Measurements from ENCODE around the gene RBM4B.

The RBM4B gene

DNA sequence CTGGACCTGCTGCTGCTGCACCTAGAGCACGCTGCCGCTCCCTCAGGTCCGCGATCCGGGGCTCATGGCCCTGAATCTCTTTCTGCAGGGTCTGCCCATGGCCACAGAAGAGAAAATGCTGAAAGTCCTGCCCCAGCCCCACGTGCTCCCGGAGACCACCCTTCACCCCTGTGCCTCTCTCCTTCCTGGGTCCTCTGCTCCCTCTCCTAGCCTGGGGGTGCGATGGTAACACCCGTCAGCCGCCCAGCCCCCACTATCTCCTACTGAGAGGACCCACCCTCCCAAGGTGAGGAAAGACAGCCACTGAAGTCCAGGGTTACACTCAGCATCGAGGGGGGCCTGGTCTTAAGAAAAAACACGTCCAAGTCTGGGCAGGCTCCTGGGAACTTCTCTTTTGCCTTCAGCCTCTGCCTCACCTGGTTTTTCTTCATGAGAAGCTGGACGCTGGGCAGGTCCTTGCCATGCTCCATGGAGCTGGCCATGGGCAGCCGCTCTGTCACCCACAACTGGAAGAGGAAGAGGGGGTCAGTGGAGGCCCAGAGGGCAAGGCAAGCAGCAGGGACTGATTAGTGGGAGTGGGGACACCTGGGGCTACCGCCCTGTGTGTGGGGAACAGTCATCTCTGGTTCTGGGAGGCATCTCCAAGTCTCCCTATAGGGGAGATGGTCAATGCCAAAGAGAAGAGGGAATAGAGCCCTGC is 15.8 kb upstream of the RBM4B start:
- Histone ChIP-seq H3K9me3 (ENCODE audit: control insufficient read depth, insufficient read depth, low read depth, low read length) (no peaks in the 10 kb centered on the region), H3K4me3 (ENCODE audit: low read depth, low read length) (no peak overlapping the region), H3K36me3 (ENCODE audit: control insufficient read depth, insufficient read depth, low read length) (peaks cover 73% of the 10 kb centered on the region), H3K27ac (ENCODE audit: low read depth, low read length) (no peak overlapping the region), H3K27me3 (ENCODE audit: control insufficient read depth, insufficient read depth, low read length) (no peaks in the 10 kb centered on the region), H3K9ac (ENCODE audit: low read length) (no peak overlapping the region), H3K4me1 (ENCODE audit: control insufficient read depth, insufficient read depth, low read length) (no peaks in the 10 kb centered on the region)

DNA sequence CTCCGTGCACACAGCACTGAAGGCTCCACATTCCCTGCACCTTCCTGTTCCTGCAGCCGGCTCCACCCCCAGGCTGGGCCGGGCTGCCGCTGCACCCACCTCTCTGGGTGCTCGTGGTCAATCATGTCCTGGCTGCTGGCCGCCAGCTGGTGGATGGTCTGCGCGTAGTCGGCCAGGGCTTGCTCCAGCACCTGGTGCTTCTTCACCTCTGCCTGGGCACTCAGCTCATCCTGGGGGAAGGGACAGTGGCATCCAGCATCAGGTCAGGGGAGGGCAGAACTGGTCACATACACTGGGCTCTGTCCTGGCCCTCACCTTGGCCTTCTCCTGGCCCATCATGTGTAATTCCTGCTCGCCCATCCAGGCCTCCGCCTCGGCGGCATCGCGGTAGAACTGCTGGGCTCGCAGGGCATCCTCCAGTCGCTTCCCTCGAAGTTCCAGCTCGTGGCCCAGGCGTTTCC is 15.2 kb upstream of the RBM4B start:
- Histone ChIP-seq H3K27me3 (ENCODE audit: control insufficient read depth, insufficient read depth, low read length) (no peaks in the 10 kb centered on the region), H3K9ac (ENCODE audit: low read length) (no peak overlapping the region), H3K27ac (ENCODE audit: low read depth, low read length) (no peak overlapping the region), H3K36me3 (ENCODE audit: control insufficient read depth, insufficient read depth, low read length) (peaks cover 73% of the 10 kb centered on the region), H3K4me3 (ENCODE audit: low read depth, low read length) (no peak overlapping the region), H3K9me3 (ENCODE audit: control insufficient read depth, insufficient read depth, low read depth, low read length) (no peaks in the 10 kb centered on the region), H3K4me1 (ENCODE audit: control insufficient read depth, insufficient read depth, low read length) (no peaks in the 10 kb centered on the region)

DNA sequence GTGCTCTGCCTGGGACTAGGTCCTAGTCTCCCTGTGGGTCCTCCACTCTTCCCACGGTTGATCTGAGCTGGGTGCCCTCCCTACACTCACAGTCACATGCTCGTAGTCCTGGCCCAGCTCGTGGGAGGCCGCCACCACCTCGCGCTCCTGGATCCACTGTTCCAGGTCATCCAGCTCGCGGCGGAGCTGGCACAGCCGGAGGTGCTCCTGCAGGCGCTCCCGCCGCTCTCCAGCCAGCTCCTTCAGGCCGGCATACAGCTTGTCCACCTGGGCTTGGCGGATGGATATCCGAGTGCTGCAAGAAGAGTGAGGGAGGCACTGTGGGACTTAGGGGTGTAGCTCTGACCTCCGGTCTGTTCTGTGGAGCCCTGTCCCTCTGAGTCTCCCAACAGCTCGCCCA is 14.8 kb upstream of the RBM4B start:
- no peaks in the 10 kb centered on the region for H3K27me3 ChIP-seq (ENCODE audit: control insufficient read depth, insufficient read depth, low read length)
- H3K9ac ChIP-seq (ENCODE audit: low read length) = no peak overlapping the region
- no peaks in the 10 kb centered on the region for H3K9me3 ChIP-seq (ENCODE audit: control insufficient read depth, insufficient read depth, low read depth, low read length)
- peaks cover 73% of the 10 kb centered on the region for H3K36me3 ChIP-seq (ENCODE audit: control insufficient read depth, insufficient read depth, low read length)
- no peaks in the 10 kb centered on the region for H3K4me1 ChIP-seq (ENCODE audit: control insufficient read depth, insufficient read depth, low read length)
- H3K27ac ChIP-seq (ENCODE audit: low read depth, low read length) = no peak overlapping the region
- H3K4me3 ChIP-seq (ENCODE audit: low read depth, low read length) = no peak overlapping the region

DNA sequence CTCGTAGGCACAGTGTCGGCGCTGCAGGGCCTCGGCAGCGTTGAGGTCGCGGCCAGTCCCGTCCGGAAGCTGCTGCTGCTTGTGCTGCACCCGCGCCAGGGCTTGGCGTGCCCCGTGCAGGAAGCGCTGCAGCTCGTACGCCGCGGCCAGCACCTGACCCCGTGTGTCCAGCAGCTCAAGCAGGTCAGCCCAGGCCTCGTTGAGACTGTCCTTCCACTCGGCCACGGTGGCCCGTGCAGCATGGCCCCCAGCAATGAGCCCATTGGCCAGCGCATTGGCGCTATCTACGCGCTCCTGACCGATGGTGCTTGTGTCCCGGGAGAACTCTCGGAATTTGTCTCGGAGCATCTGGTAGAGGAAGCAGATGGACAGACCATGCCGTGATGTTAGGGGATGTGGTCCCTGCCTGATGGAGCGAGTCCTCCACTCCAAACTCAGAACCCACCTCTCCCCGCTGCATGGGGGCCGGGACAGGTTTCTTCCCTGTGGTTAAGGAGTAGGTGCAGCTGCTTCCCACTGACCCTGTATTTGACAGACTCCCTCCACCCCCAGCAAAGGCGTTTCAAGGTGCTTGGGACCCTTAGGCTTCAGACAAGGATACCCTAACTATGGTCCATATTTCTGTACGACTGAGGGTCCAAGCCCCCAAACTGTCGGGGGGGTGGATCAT is 13.8 kb upstream of the RBM4B start:
- no peaks in the 10 kb centered on the region for H3K4me1 ChIP-seq (ENCODE audit: control insufficient read depth, insufficient read depth, low read length)
- no peak overlapping the region for H3K27ac ChIP-seq (ENCODE audit: low read depth, low read length)
- H3K4me3 ChIP-seq (ENCODE audit: low read depth, low read length) = no peak overlapping the region
- no peaks in the 10 kb centered on the region for H3K9me3 ChIP-seq (ENCODE audit: control insufficient read depth, insufficient read depth, low read depth, low read length)
- H3K36me3 ChIP-seq (ENCODE audit: control insufficient read depth, insufficient read depth, low read length) = peaks cover 73% of the 10 kb centered on the region
- H3K9ac ChIP-seq (ENCODE audit: low read length) = no peak overlapping the region
- no peaks in the 10 kb centered on the region for H3K27me3 ChIP-seq (ENCODE audit: control insufficient read depth, insufficient read depth, low read length)

DNA sequence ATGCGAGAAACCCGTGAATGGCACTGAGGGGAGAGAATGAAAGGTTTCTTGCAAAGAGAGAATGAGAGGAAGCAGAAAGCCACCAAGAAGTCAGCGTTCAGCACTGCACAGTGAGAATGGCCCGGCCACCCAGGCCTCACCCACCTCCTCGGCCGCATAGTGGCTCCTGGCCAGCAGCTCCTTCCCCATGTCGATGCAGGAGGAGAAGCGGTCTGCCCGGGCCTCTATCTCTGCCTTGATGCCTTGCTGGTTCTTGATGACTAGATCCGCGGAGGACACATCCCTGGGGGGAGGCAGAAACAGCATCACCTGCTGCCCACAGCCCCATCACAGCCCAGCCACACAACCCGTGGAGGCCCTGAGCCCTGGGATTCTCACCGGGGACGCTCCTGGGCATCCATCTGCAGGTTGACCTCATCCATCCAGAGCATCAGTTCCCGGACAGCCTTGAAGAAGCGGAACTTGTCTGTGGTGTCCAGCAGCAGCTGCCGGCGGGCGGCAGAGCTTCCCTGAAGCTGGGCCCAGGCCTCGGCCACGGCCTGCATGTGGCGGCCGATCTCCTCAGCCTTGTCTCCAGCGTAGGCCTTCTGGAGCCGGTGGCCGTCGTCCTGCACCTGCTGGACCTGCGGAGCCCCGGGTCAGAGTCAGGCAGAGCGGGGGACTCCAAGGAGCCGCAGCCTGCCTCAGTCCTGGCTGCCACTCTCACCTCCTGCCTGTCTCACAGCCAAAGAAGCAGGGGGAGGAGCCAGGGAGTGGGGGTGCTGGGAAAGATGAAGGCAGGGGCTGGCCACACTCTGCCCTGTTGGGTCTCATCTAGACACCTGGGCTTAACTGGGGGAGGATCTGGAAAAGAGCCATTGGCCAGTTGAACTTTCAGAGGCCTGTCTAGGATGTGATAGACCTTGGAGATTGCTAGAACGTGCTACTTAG is 12.2 kb upstream of the RBM4B start:
- Histone ChIP-seq H3K9ac (ENCODE audit: low read length) (no peak overlapping the region), H3K36me3 (ENCODE audit: control insufficient read depth, insufficient read depth, low read length) (peaks cover 75% of the 10 kb centered on the region), H3K4me3 (ENCODE audit: low read depth, low read length) (no peak overlapping the region), H3K9me3 (ENCODE audit: control insufficient read depth, insufficient read depth, low read depth, low read length) (no peaks in the 10 kb centered on the region), H3K27ac (ENCODE audit: low read depth, low read length) (no peak overlapping the region), H3K27me3 (ENCODE audit: control insufficient read depth, insufficient read depth, low read length) (no peaks in the 10 kb centered on the region), H3K4me1 (ENCODE audit: control insufficient read depth, insufficient read depth, low read length) (peaks cover 1% of the 10 kb centered on the region; the same call in 1 of the 2 replicates)

DNA sequence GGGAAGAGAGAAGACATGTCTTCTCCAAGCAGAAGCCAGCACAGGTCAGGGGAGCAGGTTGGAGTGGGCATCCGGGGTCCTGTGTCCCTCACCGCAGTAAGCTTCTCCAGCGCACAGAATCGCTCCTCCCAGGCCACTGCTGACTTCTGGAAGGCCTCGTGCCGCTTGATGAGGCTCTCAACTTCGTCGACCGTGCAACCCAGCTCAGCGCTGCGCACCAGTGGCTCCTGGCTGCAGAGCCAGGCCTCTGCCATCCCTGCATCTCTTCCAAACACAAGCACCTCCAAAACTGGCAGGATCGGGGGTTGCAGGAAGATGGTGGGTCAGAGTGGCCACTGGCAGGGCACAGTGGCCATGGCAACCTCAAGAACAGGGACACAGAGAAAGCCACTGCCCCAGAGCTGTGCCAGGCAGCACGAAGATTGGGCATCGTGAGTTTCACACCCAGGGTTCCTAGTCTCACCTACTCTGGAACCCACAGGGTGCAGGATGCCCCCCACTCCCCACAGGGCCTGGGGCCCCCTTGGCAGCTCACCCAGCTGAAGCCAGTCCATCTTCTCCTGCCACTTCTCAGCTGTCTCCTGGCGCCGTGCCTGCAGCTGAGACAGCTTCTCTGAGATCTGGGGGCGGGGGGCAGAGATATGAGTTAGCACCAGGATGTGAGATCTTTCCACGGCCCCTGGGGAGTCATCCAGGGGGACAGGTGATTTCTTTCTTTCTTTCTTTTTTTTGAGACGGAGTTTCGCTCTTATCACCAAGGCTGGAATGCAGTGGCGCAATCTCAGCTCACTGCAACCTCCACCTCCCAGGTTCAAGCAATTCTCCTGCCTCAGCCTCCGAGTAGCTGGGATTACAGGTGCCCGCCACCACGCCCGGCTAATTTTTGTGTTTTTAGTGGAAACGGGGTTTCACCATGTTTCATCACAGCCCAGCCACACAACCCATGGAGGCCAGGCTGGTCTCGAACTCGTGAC is 11.2 kb upstream of the RBM4B start:
- Histone ChIP-seq H3K9ac (ENCODE audit: low read length) (no peak overlapping the region), H3K9me3 (ENCODE audit: control insufficient read depth, insufficient read depth, low read depth, low read length) (no peaks in the 10 kb centered on the region), H3K27ac (ENCODE audit: low read depth, low read length) (no peak overlapping the region), H3K36me3 (ENCODE audit: control insufficient read depth, insufficient read depth, low read length) (peaks cover 78% of the 10 kb centered on the region), H3K4me1 (ENCODE audit: control insufficient read depth, insufficient read depth, low read length) (peaks cover 4% of the 10 kb centered on the region; the same call in 1 of the 2 replicates), H3K4me3 (ENCODE audit: low read depth, low read length) (no peak overlapping the region), H3K27me3 (ENCODE audit: control insufficient read depth, insufficient read depth, low read length) (no peaks in the 10 kb centered on the region)

DNA sequence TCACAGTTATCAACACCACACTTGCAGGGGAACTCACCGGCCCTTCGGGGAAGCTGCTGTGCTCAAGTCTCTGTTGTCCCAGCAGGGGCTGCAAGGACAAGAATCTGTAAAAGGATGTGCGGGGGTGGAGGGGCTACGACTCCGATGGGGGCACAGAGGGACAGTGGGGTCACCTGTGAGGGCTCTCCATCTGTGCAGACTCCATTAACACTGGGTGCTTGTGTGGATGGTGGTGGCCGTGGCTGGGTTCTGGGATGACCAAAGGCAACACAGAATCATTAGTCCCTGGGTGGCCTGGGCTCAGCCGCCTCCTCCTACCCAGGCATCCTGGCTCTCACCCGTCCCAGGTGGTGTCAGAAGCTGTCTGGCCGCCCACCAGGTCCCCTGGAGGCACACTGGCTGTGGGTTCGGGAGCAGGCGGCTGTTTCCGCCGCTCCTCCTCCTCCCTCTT is 10.2 kb upstream of the RBM4B start:
- no peaks in the 10 kb centered on the region for H3K27me3 ChIP-seq (ENCODE audit: control insufficient read depth, insufficient read depth, low read length)
- H3K9ac ChIP-seq (ENCODE audit: low read length) = no peak overlapping the region
- H3K4me1 ChIP-seq (ENCODE audit: control insufficient read depth, insufficient read depth, low read length) = peaks cover 4% of the 10 kb centered on the region; the same call in 1 of the 2 replicates
- H3K36me3 ChIP-seq (ENCODE audit: control insufficient read depth, insufficient read depth, low read length) = peaks cover 68% of the 10 kb centered on the region
- no peaks in the 10 kb centered on the region for H3K9me3 ChIP-seq (ENCODE audit: control insufficient read depth, insufficient read depth, low read depth, low read length)
- H3K27ac ChIP-seq (ENCODE audit: low read depth, low read length) = no peak overlapping the region
- no peak overlapping the region for H3K4me3 ChIP-seq (ENCODE audit: low read depth, low read length)

DNA sequence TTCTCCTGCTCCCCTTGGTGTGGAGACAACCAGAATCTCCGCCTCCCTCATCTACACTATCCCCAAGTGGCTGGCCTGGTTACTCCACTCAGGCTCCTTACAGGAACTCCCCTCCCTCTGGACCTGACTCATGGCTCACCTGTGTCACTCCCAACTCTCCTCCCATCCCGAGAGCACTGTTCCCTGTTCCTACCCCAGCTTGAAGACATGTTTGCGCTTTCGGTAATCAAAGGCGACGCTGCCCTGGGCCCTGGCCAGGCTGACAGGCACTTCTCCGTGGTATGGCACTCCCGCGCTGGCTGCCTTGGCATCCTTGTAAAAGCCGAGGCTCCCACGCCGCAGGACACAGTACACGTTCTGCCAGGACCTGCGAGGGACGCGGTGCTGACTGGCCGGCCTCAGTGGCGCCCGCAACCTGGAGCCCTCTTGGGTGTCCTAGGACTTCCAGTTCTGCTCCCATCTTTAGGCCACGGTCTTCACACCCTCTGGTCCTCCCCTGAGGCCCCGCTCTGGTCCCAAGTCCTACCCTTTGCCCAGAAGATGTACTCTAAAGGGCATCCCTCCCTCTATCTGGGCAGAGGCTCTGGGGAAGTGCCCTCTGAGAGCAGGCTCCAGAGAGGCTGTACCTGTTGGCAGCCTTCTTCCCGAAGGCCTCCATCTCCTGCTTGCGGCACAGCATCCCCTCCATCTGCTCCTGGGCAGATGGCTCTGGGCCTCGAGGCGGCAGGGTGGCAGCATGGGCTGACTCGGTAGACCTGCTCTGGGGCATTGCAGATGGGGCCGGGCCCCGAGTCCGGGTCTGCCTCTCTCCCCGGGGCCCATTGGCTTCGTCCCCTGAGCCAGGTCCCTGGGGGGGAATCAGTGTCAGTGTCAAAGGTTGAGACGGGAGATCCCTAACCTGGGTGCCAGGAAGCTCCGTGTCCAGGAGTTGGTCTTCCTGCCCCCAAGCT is 9.4 kb upstream of the RBM4B start:
- Histone ChIP-seq H3K27me3 (ENCODE audit: control insufficient read depth, insufficient read depth, low read length) (no peaks in the 10 kb centered on the region), H3K4me1 (ENCODE audit: control insufficient read depth, insufficient read depth, low read length) (peaks cover 4% of the 10 kb centered on the region; the same call in 1 of the 2 replicates), H3K36me3 (ENCODE audit: control insufficient read depth, insufficient read depth, low read length) (peaks cover 61% of the 10 kb centered on the region), H3K9me3 (ENCODE audit: control insufficient read depth, insufficient read depth, low read depth, low read length) (no peaks in the 10 kb centered on the region), H3K27ac (ENCODE audit: low read depth, low read length) (no peak overlapping the region), H3K9ac (ENCODE audit: low read length) (no peak overlapping the region), H3K4me3 (ENCODE audit: low read depth, low read length) (no peak overlapping the region)

DNA sequence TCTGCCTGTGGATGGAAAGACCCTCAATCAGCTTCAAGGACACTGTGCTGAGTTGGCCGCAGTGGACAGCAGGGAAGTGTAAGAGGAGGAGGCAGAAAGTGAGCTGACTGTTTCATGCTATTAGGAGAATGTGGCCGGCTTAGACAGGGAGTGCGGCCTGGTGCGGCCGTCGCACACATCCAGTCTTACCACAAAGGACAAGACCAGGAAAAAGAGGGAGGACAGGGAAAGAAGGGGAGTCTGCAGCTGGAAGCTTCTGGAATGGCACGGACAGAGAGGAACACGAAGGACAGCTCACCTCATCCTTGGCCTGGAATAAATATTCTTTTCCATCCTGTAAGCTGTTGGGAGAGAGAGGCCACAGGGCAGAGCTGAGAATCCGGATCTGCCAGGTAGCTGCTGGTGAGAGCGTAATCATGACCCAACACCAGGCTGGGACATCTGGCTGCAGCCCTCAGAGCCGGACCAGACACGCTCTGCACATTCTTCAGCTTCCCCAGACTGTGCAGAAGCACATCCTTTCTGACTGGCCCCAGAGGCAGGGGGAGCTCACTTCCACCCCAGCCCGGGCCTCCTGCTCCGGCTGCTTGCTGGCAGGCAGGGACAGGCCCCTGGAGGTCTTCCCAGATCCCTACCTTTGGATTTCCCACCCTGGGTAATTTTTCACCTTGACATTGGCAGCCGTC is 8.6 kb upstream of the RBM4B start:
- Histone ChIP-seq H3K4me3 (ENCODE audit: low read depth, low read length) (no peak overlapping the region), H3K9ac (ENCODE audit: low read length) (no peak overlapping the region), H3K4me1 (ENCODE audit: control insufficient read depth, insufficient read depth, low read length) (peaks cover 4% of the 10 kb centered on the region; the same call in 1 of the 2 replicates), H3K36me3 (ENCODE audit: control insufficient read depth, insufficient read depth, low read length) (peaks cover 53% of the 10 kb centered on the region), H3K27ac (ENCODE audit: low read depth, low read length) (no peak overlapping the region), H3K27me3 (ENCODE audit: control insufficient read depth, insufficient read depth, low read length) (no peaks in the 10 kb centered on the region), H3K9me3 (ENCODE audit: control insufficient read depth, insufficient read depth, low read depth, low read length) (no peaks in the 10 kb centered on the region)
